Measurements from ENCODE around the gene BCAR1.

Gene BCAR1

DNA sequence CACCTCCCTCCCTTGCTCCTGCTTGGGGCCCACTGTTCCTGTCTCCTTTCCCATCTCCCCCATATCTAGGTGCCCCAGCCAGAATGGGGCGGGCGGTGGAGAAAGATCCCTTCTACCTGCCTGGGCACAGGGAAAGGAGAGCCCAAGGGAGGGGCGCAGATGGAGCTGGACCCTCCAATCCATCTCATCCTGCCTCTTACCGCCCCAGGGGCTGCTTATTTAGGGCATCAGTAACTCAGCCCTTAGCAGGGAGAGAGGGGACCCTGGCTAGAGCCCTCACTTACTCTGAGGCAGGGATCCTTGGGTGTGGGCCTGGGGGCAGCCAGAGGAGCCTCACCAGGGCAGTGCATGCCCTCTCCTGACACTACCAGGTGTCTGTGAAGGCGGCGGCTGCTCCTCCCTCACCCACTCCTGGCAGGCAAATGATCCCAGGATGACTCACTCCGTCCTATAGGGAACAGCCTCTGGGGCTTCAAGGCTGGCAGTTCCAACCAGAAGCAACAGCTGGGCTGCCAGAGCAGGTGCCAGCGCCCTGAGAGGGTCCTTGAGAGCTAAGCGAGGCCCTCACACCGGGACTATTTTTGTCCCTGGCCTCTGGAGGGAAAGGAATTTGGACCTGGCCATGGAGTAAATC lies 16.3 kb upstream of the BCAR1 start:
- Histone ChIP-seq H3K4me1 (ENCODE audit: control insufficient read depth, low read depth, low read length) (peaks cover 5% of the 10 kb centered on the region), H3K27me3 (ENCODE audit: control insufficient read depth, insufficient read depth, low read length) (no peaks in the 10 kb centered on the region), H3K27ac (ENCODE audit: low read length) (no peak overlapping the region), H3K4me3 (ENCODE audit: low read length) (no peak overlapping the region), H3K9me3 (ENCODE audit: control insufficient read depth, low read depth, low read length) (no peaks in the 10 kb centered on the region), H3K9ac (ENCODE audit: low read length) (no peak overlapping the region), H3K36me3 (ENCODE audit: control insufficient read depth, low read depth, low read length) (no peaks in the 10 kb centered on the region)

DNA sequence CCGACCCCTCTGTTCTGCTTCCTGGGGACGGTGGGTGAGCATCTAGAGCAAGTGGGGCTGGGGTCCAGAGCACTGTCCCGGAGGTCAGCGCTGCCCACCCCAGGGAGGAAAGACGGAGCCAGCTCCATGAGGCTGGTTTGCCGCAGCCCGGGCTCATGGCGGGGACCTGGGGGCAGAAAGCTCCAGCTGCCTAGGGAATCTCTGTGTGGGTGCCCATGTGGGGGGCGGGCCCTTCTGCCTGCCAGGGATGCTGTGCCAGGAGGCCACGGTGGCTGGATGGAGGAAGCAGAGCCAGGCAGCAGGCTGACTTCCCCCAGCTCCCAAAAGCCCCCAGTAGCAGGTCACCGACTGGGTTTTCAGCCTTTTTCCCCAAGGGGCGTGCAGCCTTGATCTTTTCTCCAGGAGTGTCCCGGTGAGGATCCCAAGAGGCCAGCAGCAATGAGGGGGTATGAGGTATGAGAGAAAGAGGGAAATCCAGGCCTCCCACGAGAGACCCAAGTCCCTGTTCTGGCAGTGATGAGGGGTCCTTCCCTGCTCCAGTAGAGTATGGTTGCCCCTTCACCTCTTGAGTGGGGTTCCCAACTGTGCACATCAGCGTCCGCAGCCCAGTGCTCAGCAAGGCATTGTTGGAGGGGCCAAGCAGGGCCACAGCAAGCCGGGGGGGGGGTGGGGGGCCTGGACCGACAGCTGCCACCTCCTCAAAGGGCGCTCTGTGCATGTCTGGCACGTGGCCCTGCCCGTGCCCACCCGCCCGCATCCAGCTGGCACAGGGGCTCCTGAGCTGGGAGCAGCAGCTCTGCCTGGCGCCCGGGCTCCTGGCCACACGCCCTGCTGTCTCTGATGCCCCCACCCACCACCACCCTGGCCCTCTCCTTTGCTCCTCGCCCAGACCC lies 15.6 kb upstream of the BCAR1 start:
- Histone ChIP-seq H3K36me3 (ENCODE audit: control insufficient read depth, low read depth, low read length) (no peaks in the 10 kb centered on the region), H3K9me3 (ENCODE audit: control insufficient read depth, low read depth, low read length) (no peaks in the 10 kb centered on the region), H3K9ac (ENCODE audit: low read length) (no peak overlapping the region), H3K27me3 (ENCODE audit: control insufficient read depth, insufficient read depth, low read length) (no peaks in the 10 kb centered on the region), H3K27ac (ENCODE audit: low read length) (no peak overlapping the region), H3K4me3 (ENCODE audit: low read length) (peak overlapping the region; percentile 90), H3K4me1 (ENCODE audit: control insufficient read depth, low read depth, low read length) (peaks cover 5% of the 10 kb centered on the region)

DNA sequence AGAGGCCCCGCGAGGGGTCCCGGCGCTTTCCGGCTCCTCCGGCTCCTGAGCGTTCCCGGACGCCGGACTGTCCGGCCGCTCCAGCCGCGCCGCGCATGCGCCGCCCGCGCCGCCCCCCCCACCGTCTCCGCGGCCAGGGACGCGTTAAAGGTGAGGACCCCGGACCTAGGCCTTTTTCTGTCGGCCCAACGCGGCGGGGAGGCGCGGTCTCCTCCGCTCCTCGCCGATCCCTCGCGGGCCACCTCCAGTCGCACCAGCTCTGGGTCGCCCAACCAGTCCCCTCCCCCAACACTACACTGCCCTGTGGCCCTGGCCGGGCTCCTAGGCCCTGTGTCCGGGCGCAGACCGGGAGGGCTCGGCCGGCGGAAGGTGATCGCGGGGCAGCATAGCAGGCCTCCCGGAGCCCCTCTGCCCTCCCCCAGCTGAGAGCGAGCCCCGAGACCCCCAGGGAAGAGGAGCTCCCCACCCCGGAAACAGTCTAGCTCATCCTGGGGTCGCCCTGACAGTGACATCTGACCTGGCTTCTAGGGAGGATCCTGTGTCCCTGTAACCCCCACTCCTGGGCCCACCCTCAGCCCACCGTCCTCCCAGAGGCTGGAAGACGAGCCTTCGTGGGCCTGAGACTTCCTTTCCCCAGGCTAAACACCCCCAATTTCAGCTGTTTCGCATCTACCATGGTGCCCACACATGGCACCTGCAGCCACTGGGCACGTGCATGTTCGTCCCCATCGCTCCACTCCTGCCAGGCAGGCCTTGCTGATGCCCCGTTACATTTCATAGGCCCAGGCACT lies 14.7 kb upstream of the BCAR1 start:
- no peaks in the 10 kb centered on the region for H3K27me3 ChIP-seq (ENCODE audit: control insufficient read depth, insufficient read depth, low read length)
- H3K9ac ChIP-seq (ENCODE audit: low read length) = peak overlapping the region; percentile 62
- H3K27ac ChIP-seq (ENCODE audit: low read length) = no peak overlapping the region
- no peaks in the 10 kb centered on the region for H3K36me3 ChIP-seq (ENCODE audit: control insufficient read depth, low read depth, low read length)
- peaks cover 13% of the 10 kb centered on the region for H3K4me1 ChIP-seq (ENCODE audit: control insufficient read depth, low read depth, low read length)
- peak overlapping the region; percentile 90 for H3K4me3 ChIP-seq (ENCODE audit: low read length)
- H3K9me3 ChIP-seq (ENCODE audit: control insufficient read depth, low read depth, low read length) = no peaks in the 10 kb centered on the region

DNA sequence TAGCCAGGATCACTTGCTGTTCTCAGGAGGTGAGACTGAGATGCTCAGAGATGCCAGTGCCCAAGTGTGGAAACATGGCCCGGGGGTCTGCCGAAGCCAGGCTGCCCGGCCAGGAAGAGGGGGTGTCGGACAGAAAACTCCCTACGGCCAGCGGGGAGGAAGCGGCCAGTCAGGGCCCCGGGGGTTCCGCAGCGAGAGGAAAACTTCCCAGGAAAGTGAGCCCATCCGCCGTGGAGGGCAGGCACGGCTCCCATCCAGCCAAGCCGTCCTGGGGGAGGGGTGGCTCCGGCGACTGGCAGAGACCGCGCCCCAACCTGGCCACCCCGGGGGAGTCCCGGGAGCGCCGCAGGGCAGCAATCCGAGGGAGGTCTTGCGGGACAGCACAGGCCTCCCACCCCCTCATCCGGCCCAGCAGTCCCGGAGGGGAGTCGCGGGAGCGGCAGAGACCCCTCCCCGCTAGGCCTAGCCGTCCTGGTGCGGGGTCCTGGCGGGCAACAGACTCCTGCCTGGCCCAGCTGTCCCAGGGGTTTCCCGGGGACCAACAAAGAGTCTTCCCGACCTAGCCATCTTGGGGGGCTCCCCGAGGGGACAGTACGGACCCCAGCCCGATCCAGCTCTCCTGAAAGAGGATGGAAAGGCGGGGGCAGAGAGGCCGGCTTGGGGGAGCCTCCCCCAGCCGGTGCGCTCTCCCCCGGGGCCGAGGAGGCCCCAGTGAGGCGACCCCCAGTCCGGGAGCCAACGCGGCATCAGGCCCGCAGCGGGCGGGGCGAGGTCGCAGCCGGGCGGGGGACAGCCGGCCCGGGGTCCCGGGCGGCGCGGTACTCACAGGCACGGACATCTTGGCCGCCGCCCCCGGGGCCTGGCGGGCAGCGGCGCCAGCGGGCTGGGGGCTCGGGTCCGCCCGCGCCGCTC lies 13.8 kb upstream of the BCAR1 start:
- Histone ChIP-seq H3K4me3 (ENCODE audit: low read length) (peak overlapping the region; percentile 90), H3K36me3 (ENCODE audit: control insufficient read depth, low read depth, low read length) (no peaks in the 10 kb centered on the region), H3K9me3 (ENCODE audit: control insufficient read depth, low read depth, low read length) (no peaks in the 10 kb centered on the region), H3K4me1 (ENCODE audit: control insufficient read depth, low read depth, low read length) (peaks cover 15% of the 10 kb centered on the region), H3K9ac (ENCODE audit: low read length) (peak overlapping the region; percentile 82), H3K27me3 (ENCODE audit: control insufficient read depth, insufficient read depth, low read length) (no peaks in the 10 kb centered on the region), H3K27ac (ENCODE audit: low read length) (no peak overlapping the region)

DNA sequence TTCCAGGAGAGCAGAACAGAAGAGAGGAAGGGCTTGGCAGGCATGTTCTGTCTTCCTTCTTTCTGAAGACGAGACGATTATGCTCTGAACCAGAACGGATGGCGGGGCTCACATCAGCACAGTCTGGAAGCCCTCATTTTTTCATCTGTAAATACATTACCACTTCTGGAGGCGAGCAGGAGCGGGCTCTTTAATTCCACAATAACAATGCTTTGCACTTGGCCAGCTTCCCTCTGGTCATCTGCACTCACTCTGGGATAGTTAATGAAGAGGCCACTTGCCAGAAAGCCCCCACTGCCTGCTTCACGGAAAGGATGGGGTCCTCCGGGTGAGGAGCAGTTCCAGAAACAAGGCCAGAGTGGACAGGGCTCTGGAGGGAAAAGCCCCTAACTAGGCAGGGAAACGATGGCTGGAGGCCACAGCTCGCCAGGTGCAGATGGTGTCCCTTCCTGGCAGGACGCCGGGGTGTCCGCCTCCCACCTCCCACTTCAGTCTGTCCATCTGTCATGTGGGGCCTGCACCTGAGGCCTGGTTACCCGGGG lies 13.1 kb upstream of the BCAR1 start:
- Histone ChIP-seq H3K9ac (ENCODE audit: low read length) (peak overlapping the region; percentile 82), H3K27ac (ENCODE audit: low read length) (no peak overlapping the region)

DNA sequence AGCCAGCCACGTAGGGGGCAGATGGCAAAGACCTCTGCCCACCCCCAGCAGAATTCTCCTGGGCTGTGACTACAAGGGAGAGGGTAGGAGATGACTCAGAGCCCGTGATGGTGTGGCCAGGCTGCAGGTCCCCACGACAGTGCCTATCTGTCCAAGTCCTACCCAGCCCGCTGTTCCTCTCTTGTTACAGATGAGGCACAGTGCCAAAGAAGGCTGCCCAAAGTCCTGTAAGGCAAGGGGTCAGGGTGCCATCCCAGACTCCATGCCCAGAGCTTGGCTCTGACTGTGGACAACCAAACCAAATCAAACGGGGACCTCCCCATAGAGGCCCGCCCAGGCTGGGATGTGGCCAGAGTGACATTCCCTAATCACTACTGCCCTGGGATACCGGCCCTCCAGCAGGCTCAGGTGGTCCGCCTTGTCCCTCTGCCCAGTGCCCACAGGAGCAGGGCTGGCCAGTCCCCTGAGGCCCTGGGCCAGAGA lies 12.6 kb upstream of the BCAR1 start:
- Histone ChIP-seq H3K36me3 (ENCODE audit: control insufficient read depth, low read depth, low read length) (no peaks in the 10 kb centered on the region), H3K4me3 (ENCODE audit: low read length) (peak overlapping the region; percentile 90), H3K4me1 (ENCODE audit: control insufficient read depth, low read depth, low read length) (peaks cover 15% of the 10 kb centered on the region), H3K9ac (ENCODE audit: low read length) (no peak overlapping the region), H3K9me3 (ENCODE audit: control insufficient read depth, low read depth, low read length) (no peaks in the 10 kb centered on the region), H3K27ac (ENCODE audit: low read length) (no peak overlapping the region), H3K27me3 (ENCODE audit: control insufficient read depth, insufficient read depth, low read length) (no peaks in the 10 kb centered on the region)

More for the DNA sequence above, 13.1 kb upstream of the BCAR1 start:
- Histone ChIP-seq H3K9me3 (ENCODE audit: control insufficient read depth, low read depth, low read length) (no peaks in the 10 kb centered on the region), H3K27me3 (ENCODE audit: control insufficient read depth, insufficient read depth, low read length) (no peaks in the 10 kb centered on the region), H3K36me3 (ENCODE audit: control insufficient read depth, low read depth, low read length) (no peaks in the 10 kb centered on the region), H3K4me3 (ENCODE audit: low read length) (peak overlapping the region; percentile 90), H3K4me1 (ENCODE audit: control insufficient read depth, low read depth, low read length) (peaks cover 15% of the 10 kb centered on the region)

DNA sequence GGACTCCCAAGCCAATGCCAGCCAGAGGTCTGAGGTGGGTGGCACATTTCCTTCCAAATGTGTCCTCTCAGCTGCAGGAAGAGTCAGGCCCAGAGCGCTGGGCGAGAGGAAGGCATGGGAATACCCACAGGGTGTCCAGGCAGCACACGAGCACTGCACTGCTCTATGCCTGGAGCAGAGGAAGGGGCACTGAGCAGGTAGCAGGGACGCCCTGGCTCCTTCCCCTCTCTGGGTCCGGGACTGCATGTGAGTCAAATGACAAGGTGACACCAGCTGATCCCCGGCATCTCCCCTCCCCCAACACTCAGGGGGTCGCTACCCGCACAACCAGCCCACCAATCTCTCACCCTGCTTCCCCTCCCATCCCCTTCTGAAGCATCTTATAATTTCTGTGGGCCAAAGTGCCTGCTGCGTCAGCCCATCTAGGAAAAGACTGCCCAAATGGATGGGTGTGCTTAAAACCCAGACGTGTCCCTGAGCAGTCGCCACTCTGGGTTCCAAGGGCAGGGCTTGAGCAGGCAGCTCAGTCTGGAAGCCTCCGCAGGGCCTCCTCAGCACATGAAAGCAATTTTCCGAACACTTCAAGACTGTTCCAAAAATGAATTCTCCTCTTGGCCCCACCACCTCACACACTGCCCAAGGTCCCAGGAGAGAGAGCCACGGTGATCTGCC lies 12.0 kb upstream of the BCAR1 start:
- Histone ChIP-seq H3K9me3 (ENCODE audit: control insufficient read depth, low read depth, low read length) (no peaks in the 10 kb centered on the region), H3K27me3 (ENCODE audit: control insufficient read depth, insufficient read depth, low read length) (no peaks in the 10 kb centered on the region), H3K4me1 (ENCODE audit: control insufficient read depth, low read depth, low read length) (peaks cover 21% of the 10 kb centered on the region), H3K36me3 (ENCODE audit: control insufficient read depth, low read depth, low read length) (no peaks in the 10 kb centered on the region), H3K9ac (ENCODE audit: low read length) (no peak overlapping the region), H3K4me3 (ENCODE audit: low read length) (no peak overlapping the region), H3K27ac (ENCODE audit: low read length) (no peak overlapping the region)

DNA sequence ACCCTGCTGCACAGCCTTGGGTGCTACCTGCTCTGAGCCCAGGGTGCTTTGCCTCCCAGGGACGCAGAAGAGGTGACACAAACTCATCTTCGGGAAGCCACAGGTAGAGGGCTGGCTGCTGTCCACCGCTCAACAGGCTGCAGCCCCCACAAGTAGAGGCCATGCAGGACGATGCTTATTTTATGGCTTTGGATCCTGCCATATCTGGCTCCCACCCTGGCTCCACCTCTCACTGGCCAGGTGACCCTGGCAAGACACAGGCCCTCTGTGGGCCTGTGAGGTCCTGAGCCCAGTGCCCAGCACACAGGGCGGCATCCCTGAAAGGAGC lies 11.3 kb upstream of the BCAR1 start:
- Histone ChIP-seq H3K4me3 (ENCODE audit: low read length) (no peak overlapping the region), H3K27ac (ENCODE audit: low read length) (no peak overlapping the region), H3K9me3 (ENCODE audit: control insufficient read depth, low read depth, low read length) (no peaks in the 10 kb centered on the region), H3K36me3 (ENCODE audit: control insufficient read depth, low read depth, low read length) (no peaks in the 10 kb centered on the region), H3K27me3 (ENCODE audit: control insufficient read depth, insufficient read depth, low read length) (no peaks in the 10 kb centered on the region), H3K9ac (ENCODE audit: low read length) (no peak overlapping the region), H3K4me1 (ENCODE audit: control insufficient read depth, low read depth, low read length) (peaks cover 21% of the 10 kb centered on the region)

DNA sequence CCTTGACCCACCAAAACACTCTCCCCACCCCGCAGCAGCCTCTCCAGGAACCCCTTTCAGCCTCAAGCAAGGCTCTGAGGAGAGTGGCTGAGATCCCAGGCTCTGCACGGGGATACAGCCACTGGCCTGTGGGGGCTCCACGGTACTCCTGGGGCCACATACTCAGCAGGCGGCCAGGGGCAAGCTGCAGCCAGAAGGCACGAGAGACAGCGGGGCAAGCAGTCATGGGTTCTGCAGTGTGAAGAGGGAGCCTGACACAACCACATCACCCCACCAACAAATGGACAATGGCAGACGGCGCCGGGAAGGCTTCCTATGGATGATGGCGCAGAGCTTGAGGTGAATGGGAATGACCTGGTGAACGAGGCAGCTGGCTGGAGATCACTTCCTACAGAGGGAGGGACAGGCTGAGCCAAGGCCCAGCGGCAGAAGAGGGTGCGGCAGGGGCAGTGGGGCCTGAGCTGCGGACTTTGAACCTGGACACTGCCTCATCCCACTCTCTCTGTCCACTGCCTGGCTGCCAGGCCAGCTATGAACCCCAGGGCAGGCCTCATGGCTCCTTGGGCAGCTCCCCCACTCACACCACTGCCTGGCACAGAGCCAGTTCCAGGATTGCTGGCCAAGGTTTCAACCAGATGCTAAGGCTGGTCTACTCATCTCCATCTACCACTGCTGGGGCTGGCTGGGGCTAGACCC lies 10.8 kb upstream of the BCAR1 start:
- H3K4me1 ChIP-seq (ENCODE audit: control insufficient read depth, low read depth, low read length) = peaks cover 21% of the 10 kb centered on the region
- no peaks in the 10 kb centered on the region for H3K9me3 ChIP-seq (ENCODE audit: control insufficient read depth, low read depth, low read length)
- H3K4me3 ChIP-seq (ENCODE audit: low read length) = no peak overlapping the region
- H3K36me3 ChIP-seq (ENCODE audit: control insufficient read depth, low read depth, low read length) = no peaks in the 10 kb centered on the region
- H3K27ac ChIP-seq (ENCODE audit: low read length) = no peak overlapping the region
- H3K9ac ChIP-seq (ENCODE audit: low read length) = no peak overlapping the region
- H3K27me3 ChIP-seq (ENCODE audit: control insufficient read depth, insufficient read depth, low read length) = no peaks in the 10 kb centered on the region

DNA sequence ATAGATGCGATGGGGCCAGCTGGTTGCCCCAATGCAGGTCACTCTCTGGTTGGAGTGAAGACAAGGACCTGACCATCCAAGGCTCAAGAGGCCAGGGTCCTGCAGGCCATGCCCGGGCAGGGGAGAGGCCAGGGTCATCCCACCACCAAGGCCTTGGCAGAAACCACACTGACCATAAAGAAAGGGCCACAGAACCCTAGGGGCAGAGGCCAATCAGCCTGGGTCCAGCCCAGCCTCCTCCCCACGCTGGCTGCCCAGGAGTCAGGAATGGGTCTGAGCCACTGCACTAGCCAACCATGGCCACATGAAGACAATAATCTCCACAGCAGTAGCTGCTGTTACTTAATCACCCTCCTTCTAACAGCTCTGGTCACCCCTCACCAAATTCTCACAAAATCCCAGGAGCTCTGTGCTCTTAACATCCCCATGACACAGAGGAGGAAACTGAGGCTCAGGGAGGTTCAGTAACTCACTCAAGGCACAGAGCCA lies 10.2 kb upstream of the BCAR1 start:
- Histone ChIP-seq H3K4me3 (ENCODE audit: low read length) (no peak overlapping the region), H3K36me3 (ENCODE audit: control insufficient read depth, low read depth, low read length) (no peaks in the 10 kb centered on the region), H3K4me1 (ENCODE audit: control insufficient read depth, low read depth, low read length) (peaks cover 25% of the 10 kb centered on the region), H3K27ac (ENCODE audit: low read length) (no peak overlapping the region), H3K27me3 (ENCODE audit: control insufficient read depth, insufficient read depth, low read length) (no peaks in the 10 kb centered on the region), H3K9me3 (ENCODE audit: control insufficient read depth, low read depth, low read length) (no peaks in the 10 kb centered on the region), H3K9ac (ENCODE audit: low read length) (no peak overlapping the region)
